Stomach (tissue), 4 donors: ENCODE measurements around the gene PHACTR3.

Experiments used
- EP300 ChIP-seq: sonication (generic); formaldehyde crosslinking; IDR thresholded peaks from one replicate; pipeline ENCODE4 v1.6.1; 2017; ENCODE audit warnings: antibody characterized with exemption
- POLR2A ChIP-seq, 4 donors: fragments of 450-650 bp; IDR thresholded peaks; one replicate each; pipeline ENCODE4 v1.6.1; 2016; ENCODE audit warnings: antibody characterized with exemption in 4 of 4, control low read depth in 2 of 4, mild to moderate bottlenecking in 1 of 4, moderate library complexity in 1 of 4
- POLR2AphosphoS5 ChIP-seq, 3 donors: sonication (generic); formaldehyde crosslinking; IDR thresholded peaks; one replicate each; pipeline ENCODE4 v1.6.1; 2016; ENCODE audit warnings: antibody characterized with exemption in 3 of 3
- TF ChIP-seq, protein P1 (sequence below), 7 experiments: fragments of 450-650 bp in 4 of 7; fragments of 200-600 bp in 3 of 7; sonication (generic) in 3 of 7; IDR thresholded peaks; one replicate each; pipeline ENCODE4 v1.5.1; 2016 to 2019; ENCODE audit warnings: antibody characterized with exemption in 7 of 7, control low read depth in 2 of 7, mild to moderate bottlenecking in 1 of 7

DNA sequence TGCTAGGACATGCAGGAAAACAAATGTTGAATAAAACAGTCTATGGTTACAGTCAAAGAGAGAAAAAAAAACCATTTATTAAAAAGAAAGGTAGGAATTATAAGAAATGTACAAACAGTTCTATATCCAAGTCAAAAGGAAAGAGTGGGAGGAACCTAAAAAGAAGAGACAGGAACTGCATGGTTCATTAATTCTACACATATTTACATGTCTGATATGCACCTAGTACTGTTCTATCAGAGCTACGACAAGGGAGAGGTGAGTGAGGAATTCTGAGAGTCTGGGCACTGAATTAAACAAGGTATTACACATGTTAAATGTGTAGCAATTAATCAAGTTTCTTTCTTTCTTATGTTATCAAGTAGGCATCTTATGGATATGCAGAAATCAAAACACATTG lies 287.2 kb downstream of the PHACTR3 start:
- TF ChIP-seq POLR2A (IDR thresholded peaks at IDR 0.05) (no peak), POLR2AphosphoS5 (IDR thresholded peaks at IDR 0.05) (no peak), EP300 (no peak)
- TF ChIP-seq, protein P1, sequence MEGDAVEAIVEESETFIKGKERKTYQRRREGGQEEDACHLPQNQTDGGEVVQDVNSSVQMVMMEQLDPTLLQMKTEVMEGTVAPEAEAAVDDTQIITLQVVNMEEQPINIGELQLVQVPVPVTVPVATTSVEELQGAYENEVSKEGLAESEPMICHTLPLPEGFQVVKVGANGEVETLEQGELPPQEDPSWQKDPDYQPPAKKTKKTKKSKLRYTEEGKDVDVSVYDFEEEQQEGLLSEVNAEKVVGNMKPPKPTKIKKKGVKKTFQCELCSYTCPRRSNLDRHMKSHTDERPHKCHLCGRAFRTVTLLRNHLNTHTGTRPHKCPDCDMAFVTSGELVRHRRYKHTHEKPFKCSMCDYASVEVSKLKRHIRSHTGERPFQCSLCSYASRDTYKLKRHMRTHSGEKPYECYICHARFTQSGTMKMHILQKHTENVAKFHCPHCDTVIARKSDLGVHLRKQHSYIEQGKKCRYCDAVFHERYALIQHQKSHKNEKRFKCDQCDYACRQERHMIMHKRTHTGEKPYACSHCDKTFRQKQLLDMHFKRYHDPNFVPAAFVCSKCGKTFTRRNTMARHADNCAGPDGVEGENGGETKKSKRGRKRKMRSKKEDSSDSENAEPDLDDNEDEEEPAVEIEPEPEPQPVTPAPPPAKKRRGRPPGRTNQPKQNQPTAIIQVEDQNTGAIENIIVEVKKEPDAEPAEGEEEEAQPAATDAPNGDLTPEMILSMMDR (IDR thresholded peaks at IDR 0.05) = no peak
